ENCODE data around the gene TMEM121.

GRCh38 chr14:105487986-105488777, 38.2 kb upstream of the TMEM121 start:
- TF ChIP-seq NRF1 (conservative IDR thresholded peaks at IDR 0.05; ENCODE audit: low read depth, low read length) = no peak
- TF ChIP-seq SP1 (IDR thresholded peaks at IDR 0.05; ENCODE audit: low read depth, low read length) = no peak
- TF ChIP-seq EP300 (IDR thresholded peaks at IDR 0.05; ENCODE audit: borderline replicate concordance in 1 of 2, control insufficient read depth in 1 of 2, low read depth in 2 of 2, low read length in 2 of 2) = no peak
- no peak for TF ChIP-seq NKRF (conservative IDR thresholded peaks at IDR 0.05)
- TF ChIP-seq KDM1A (IDR thresholded peaks at IDR 0.05; ENCODE audit: borderline replicate concordance) = no peak
- TF ChIP-seq NFIC (IDR thresholded peaks at IDR 0.05; ENCODE audit: low read depth, low read length) = no peak
- peak; percentile 53; the same call in 1 of the 2 replicates for TF ChIP-seq NR2F1 (conservative IDR thresholded peaks at IDR 0.05)
- no peak for TF ChIP-seq TAF1 (IDR thresholded peaks at IDR 0.05; ENCODE audit: borderline replicate concordance, low read depth, low read length)
- no peak for TF ChIP-seq RCOR1 (conservative IDR thresholded peaks at IDR 0.05; ENCODE audit: low read depth, low read length)
- TF ChIP-seq FOXM1 (IDR thresholded peaks at IDR 0.05; ENCODE audit: low read depth, low read length) = no peak

All from GM12878 (cell line).